Osteocyte (in vitro differentiated cells): ENCODE data around the gene ZNF19. TPM values are rescaled to one million over a fixed set of nuclear protein-coding genes. Genes with fewer than 3 reads are reported as not detected.

Experiments used
- DNase-seq: peaks from one replicate; pipeline ENCODE4 v3.0.0; 2021; ENCODE audit warnings: mixed read lengths; ENCODE audit not compliant: unreplicated experiment; ENCODE audit errors: extremely low spot score
- H3K27ac Mint-ChIP-seq: one replicate; pipeline ENCODE4 v1.8.0; 2021; ENCODE audit warnings: mild to moderate bottlenecking, mixed read lengths; ENCODE audit not compliant: unreplicated experiment
- H3K27me3 Mint-ChIP-seq: one replicate; pipeline ENCODE4 v1.8.0; 2021; ENCODE audit warnings: mixed read lengths; ENCODE audit not compliant: unreplicated experiment
- H3K36me3 Mint-ChIP-seq: one replicate; pipeline ENCODE4 v1.8.0; 2021; ENCODE audit warnings: mixed read lengths; ENCODE audit not compliant: unreplicated experiment
- H3K4me1 Mint-ChIP-seq: one replicate; pipeline ENCODE4 v1.8.0; 2021; ENCODE audit warnings: mixed read lengths; ENCODE audit not compliant: unreplicated experiment
- H3K4me3 Mint-ChIP-seq: one replicate; pipeline ENCODE4 v1.8.0; 2021; ENCODE audit warnings: mild to moderate bottlenecking, moderate library complexity, mixed read lengths; ENCODE audit not compliant: unreplicated experiment
- H3K9me3 Mint-ChIP-seq: one replicate; pipeline ENCODE4 v1.8.0; 2021; ENCODE audit warnings: mixed read lengths; ENCODE audit not compliant: unreplicated experiment
- total RNA-seq: library from RNA; stranded (reverse); gene quantifications from 2 replicates; pipeline ENCODE4 v1.2.1, GENCODE V29; 2021
- TF ChIP-seq, protein P1 (sequence below): fragments of 200-600 bp; sonication (generic); IDR thresholded peaks from 2 replicates; pipeline ENCODE4 v1.5.0; 2021; ENCODE audit warnings: antibody characterized with exemption, mild to moderate bottlenecking, moderate library complexity

Gene ZNF19
- total RNA-seq, 1 donor from 2014 or later, result 5.8 TPM

DNA sequence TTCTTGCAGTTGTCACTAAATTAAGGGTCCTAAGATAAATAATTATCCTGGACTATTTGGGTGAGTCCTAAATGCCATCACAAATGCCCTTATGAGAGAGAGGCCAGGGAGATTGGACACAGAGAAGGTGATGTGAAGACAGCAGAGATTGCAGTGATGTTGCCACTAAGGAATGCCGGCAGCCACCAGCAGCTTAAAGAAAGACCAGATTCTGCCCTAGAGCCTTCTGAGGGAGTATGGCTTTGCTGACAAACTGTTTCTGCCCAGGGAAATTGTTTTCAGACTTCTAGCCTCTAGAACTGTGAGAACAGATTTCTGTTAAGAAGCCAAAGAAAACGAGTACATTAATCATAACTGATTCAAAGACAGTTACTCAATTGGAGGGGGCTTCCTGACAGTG lies 17.1 kb downstream of the ZNF19 start:
- no peaks in the 10 kb centered on the region for H3K27me3 Mint-ChIP-seq
- no peak overlapping the region for H3K27ac Mint-ChIP-seq

DNA sequence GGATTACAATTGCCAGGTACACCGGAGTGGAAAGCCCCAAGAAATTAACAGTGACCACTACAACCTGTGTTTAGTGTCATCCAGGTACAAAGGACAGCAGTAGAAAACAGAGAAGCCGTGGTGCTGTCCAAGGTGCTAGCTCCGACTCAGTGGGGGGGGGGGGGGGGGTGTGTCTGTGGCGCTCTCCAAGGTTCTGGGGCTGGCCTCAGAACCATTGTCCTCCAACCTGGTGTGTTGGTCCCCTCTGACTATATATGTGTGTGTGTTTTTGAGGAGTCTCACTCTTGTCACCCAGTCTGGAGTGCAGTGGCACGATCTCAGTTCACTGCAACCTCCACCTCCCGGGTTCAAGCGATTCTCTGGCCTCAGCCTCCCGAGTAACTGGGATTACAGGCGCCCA lies 21.3 kb downstream of the ZNF19 start:
- H3K36me3 Mint-ChIP-seq, result no peaks in the 10 kb centered on the region
- no peaks in the 10 kb centered on the region for H3K27me3 Mint-ChIP-seq
- TF ChIP-seq, protein P1, sequence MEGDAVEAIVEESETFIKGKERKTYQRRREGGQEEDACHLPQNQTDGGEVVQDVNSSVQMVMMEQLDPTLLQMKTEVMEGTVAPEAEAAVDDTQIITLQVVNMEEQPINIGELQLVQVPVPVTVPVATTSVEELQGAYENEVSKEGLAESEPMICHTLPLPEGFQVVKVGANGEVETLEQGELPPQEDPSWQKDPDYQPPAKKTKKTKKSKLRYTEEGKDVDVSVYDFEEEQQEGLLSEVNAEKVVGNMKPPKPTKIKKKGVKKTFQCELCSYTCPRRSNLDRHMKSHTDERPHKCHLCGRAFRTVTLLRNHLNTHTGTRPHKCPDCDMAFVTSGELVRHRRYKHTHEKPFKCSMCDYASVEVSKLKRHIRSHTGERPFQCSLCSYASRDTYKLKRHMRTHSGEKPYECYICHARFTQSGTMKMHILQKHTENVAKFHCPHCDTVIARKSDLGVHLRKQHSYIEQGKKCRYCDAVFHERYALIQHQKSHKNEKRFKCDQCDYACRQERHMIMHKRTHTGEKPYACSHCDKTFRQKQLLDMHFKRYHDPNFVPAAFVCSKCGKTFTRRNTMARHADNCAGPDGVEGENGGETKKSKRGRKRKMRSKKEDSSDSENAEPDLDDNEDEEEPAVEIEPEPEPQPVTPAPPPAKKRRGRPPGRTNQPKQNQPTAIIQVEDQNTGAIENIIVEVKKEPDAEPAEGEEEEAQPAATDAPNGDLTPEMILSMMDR, result no peak
- no peak overlapping the region for H3K27ac Mint-ChIP-seq
- no peaks in the 10 kb centered on the region for H3K9me3 Mint-ChIP-seq
- no peak overlapping the region for H3K4me3 Mint-ChIP-seq
- DNase-seq, result no peak
- no peaks in the 10 kb centered on the region for H3K4me1 Mint-ChIP-seq

More for the DNA sequence above, 17.1 kb downstream of the ZNF19 start:
- TF ChIP-seq, protein P1, result no peak
- no peak for DNase-seq
- H3K36me3 Mint-ChIP-seq, result peaks cover 30% of the 10 kb centered on the region
- H3K9me3 Mint-ChIP-seq, result peaks cover 5% of the 10 kb centered on the region
- H3K4me1 Mint-ChIP-seq, result peaks cover 10% of the 10 kb centered on the region
- no peak overlapping the region for H3K4me3 Mint-ChIP-seq

DNA sequence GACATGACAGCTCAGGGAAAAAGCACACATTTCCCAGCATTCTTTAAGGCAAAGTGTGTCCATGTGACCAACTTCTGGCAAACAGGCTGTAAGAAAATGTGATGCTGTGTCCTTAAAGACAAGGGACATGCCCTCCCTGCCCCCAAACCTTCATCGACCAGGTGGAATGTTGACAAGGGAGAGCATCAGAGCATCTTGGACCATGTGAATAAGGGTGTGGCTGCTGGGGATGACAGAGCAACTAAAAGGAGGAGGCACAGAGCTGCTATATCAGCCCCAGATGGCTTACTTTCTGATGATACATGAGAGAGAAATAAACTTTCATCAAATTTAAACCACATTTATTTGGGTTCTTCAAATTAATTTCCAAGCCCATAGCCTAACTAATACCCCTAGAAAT lies 24.9 kb downstream of the ZNF19 start:
- TF ChIP-seq, protein P1, result no peak
- Mint-ChIP-seq H3K27ac (no peak overlapping the region), H3K36me3 (no peaks in the 10 kb centered on the region)

DNA sequence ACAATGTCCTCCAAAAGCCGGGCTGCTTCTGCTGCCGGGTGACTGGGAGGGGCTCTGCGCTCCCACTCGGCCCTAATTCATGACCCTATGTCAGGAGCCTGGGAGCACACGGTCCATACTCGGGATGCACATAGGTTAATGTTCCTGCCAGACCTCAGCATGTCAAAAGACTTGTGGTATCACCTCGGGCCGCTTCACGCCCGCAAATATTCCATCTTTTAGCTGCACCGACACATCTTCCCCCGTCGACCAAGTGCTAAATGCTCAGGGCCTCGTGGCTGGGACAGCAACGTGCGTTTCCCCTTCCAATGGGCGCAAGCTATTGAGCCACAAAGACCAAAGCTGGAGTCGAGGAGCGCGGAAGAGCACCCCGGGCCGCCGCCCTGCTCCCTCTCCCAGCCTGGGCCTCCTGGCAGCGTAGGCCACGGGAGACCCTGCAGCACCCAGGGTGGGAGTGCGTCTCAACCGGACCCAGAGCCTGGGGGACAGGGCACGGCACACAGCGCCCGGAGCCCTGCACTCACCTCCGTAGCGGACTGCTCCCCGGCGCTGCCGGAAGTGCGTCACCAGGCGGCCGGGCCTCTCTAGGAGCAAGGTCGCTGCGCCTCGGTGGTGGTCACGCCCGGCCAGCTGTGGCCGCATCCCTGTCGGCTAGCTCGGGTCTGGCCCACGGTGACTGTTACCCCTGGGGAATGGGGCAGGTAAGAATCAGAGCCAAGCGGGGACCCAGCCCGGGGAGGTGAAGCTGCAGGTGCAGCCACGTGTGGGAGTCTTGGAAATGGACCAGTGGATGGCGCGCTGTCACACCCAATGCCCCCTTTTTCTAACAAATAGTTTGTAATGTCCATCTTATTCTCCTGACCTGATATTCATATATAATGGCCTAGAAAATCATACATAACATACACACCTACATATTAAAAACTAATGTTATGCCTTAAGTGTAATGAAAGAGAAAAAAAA lies 27.2 kb downstream of the ZNF19 start, which contains the start of gene ZNF23:
Gene ZNF23, minus strand, starts transcription at position 562 of the 963 bp plus-strand sequence. CDS start 5,451 bp downstream, outside the sequence.
- Mint-ChIP-seq H3K9me3 (no peaks in the 10 kb centered on the region), H3K4me3 (peak within 1 kb of the TSS; percentile 96), H3K4me1 (peaks cover 23% of the 10 kb centered on the region), H3K27me3 (no peaks in the 10 kb centered on the region), H3K27ac (peak within 1 kb of the TSS; percentile 93), H3K36me3 (no peaks in the 10 kb centered on the region)
- TF ChIP-seq, protein P1, result peak; percentile 27
- DNase-seq, result peak; percentile 92

More for the DNA sequence above, 24.9 kb downstream of the ZNF19 start:
- Mint-ChIP-seq H3K4me1 (peaks cover 23% of the 10 kb centered on the region), H3K27me3 (no peaks in the 10 kb centered on the region), H3K4me3 (no peak overlapping the region), H3K9me3 (no peaks in the 10 kb centered on the region)
- DNase-seq, result no peak

DNA sequence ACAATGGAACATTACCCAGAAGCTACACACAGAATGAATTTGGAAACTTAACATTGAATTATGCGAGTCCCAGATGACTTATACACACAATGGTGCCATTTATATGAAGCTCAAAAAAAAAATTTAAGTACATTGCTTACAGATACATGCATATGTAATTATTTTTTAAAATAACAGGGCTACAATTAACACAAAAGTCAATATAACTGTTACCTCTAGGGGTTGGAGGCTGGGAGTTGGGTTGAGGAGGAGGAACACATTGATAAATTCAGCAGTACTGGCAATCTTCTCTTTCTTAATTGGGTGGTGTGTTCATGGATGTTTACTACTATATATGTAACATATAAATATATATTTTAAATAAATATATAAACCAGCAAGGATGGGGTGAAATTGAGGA lies 28.2 kb downstream of the ZNF19 start:
- Mint-ChIP-seq H3K27me3 (no peaks in the 10 kb centered on the region), H3K27ac (no peak overlapping the region), H3K9me3 (no peaks in the 10 kb centered on the region), H3K36me3 (peaks cover 8% of the 10 kb centered on the region), H3K4me1 (peaks cover 23% of the 10 kb centered on the region), H3K4me3 (peak overlapping the region; percentile 96)
- TF ChIP-seq, protein P1, result no peak
- DNase-seq, result no peak
